Fibroblast of villous mesenchyme (primary cell): ENCODE data around the gene AGBL4. TPM values are rescaled to one million over a fixed set of nuclear protein-coding genes. Genes with fewer than 3 reads are reported as not detected.

Experiments
- DNase-seq: peaks from one replicate; pipeline ENCODE4 v3.0.0-alpha.2; 2010; ENCODE audit warnings: low read depth
- H3K4me3 ChIP-seq: 2 replicates; pipeline ENCODE4 v1.5.1; 2011; ENCODE audit warnings: low read depth, mild to moderate bottlenecking, low read length
- total RNA-seq: library from RNA; depleted of rRNA; stranded (reverse); fragments of >200 nt; gene quantifications from 2 replicates; pipeline ENCODE4 v1.2.3, GENCODE V29; 2012
- TF ChIP-seq, protein P1 (sequence below): IDR thresholded peaks from 2 replicates; pipeline ENCODE4 v1.5.1; 2012; ENCODE audit warnings: low read depth, mild to moderate bottlenecking, low read length; ENCODE audit not compliant: insufficient read depth

Gene AGBL4
- total RNA-seq, 1 donor: not detected

DNA sequence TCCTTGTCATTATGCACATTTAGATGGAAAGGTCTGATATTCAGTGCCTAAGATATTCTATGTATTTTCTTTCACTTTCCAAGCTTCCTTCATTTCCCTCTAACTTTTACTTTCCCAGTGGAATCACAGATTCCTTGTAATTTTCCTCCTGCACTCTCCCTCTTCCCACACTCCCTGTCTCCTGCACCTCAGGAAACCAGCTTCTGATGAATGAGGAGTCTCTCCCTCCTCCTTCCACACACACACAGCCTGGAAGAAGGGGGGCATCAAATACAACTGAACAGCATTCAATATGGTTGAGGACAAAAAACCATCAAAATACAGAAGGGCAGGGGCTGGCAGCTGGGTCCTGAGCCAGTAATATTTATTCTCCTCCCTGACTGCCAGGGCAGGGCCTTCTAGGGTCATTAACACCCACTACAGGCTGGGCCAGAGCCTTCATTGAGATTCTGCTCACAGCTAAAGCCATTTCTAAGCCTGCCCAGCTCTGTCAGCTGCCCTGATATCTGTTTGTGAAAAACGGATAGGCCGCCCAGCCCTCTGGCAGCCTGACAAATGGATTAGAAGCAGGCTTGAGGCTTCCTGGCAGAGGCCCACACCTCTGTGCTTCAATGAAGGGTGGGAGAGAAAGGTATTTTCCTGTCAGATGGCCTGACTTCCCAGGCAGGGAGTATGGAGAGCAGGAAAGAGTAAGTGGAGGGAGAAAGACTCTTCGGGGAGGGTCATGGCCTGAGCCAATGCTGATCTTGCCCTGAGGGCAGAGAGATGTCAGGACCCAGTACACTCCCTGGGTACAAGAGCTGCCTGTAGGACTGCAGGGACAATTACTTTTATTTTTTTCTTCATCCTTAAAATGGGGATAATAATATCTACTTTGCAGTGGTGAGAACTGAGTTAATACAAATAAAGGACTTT lies 1412.9 kb downstream of the AGBL4 start:
- no peak for DNase-seq
- H3K4me3 ChIP-seq: no peak overlapping the region
- TF ChIP-seq, protein P1, sequence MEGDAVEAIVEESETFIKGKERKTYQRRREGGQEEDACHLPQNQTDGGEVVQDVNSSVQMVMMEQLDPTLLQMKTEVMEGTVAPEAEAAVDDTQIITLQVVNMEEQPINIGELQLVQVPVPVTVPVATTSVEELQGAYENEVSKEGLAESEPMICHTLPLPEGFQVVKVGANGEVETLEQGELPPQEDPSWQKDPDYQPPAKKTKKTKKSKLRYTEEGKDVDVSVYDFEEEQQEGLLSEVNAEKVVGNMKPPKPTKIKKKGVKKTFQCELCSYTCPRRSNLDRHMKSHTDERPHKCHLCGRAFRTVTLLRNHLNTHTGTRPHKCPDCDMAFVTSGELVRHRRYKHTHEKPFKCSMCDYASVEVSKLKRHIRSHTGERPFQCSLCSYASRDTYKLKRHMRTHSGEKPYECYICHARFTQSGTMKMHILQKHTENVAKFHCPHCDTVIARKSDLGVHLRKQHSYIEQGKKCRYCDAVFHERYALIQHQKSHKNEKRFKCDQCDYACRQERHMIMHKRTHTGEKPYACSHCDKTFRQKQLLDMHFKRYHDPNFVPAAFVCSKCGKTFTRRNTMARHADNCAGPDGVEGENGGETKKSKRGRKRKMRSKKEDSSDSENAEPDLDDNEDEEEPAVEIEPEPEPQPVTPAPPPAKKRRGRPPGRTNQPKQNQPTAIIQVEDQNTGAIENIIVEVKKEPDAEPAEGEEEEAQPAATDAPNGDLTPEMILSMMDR: no peak

DNA sequence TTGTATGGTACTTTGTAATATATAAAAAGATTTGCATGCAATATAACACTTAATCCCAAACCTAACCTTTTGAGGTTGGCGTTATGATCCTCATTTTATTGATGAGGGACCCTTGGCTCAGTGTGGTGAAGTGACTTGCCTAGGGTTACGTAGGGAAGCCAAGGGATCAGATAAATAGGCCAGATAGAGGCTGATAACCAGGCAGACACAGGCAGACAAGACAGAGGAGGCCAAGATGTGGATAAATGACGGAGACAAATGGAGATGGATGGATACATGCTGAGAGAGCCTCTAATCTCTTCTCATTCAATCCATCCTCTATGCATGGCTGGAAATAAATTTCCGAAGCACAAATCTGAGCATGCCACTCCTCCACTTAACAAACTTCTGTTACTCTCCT lies 1414.9 kb downstream of the AGBL4 start:
- H3K4me3 ChIP-seq: no peak overlapping the region
- TF ChIP-seq, protein P1: no peak
- no peak for DNase-seq

DNA sequence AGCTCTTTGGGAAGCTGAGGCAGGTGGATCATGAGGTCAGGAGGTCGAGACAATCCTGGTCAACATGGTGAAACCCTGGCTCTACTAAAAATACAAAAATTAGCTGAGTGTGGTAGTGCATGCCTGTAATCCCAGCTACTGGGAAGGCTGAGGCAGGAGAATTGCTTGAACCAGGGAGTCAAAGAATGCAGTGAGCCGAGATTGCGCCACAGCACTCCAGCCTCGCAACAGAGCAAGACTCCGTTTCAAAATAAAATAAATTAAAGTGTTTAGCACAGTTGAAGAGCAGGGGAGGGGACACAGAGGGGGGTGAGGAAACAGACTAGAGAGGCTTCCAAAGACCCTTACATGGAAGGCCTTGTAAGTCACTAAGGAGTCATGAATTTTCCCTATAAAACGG lies 1420.5 kb downstream of the AGBL4 start:
- TF ChIP-seq, protein P1: no peak
- no peak overlapping the region for H3K4me3 ChIP-seq
- DNase-seq: no peak

DNA sequence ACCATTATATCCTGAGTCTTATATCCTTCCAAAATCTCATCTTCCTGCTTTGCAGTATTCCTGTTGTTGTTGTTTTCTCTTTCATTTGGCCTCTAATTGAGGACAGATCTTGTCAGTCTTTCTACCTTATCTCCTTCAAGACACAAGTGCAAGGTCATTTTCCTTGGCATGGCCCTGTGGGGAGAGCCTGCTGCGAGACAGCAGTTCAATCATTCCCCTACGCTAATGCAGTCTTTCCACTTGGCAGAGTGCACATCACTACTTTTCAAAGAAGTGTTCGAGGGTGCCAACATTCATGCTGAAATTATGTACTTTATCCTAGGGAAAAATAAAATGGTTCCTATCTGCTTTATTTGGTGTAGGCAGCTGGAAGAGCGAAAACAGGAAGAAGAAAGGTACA lies 1421.4 kb downstream of the AGBL4 start:
- H3K4me3 ChIP-seq: no peak overlapping the region
- TF ChIP-seq, protein P1: no peak
- no peak for DNase-seq

DNA sequence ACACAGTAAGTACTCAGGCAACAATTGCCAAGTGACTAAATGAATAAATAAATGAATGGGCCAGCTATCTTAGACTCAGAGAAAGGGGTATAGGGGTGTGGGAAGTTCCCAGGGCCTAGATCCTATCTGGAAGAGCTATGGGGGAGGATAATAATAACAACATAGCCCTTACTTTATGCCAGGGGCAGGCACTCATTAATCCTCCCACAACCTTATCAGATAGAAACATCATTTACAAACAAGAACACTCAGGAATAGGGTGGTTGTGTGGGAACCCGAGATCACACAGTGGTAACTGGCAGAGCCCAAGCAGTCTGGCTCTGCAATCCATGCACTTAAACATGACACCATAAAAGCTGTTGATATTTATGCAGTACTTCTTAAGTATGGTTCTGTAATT lies 1423.6 kb downstream of the AGBL4 start:
- H3K4me3 ChIP-seq: no peak overlapping the region
- no peak for DNase-seq
- TF ChIP-seq, protein P1: no peak

DNA sequence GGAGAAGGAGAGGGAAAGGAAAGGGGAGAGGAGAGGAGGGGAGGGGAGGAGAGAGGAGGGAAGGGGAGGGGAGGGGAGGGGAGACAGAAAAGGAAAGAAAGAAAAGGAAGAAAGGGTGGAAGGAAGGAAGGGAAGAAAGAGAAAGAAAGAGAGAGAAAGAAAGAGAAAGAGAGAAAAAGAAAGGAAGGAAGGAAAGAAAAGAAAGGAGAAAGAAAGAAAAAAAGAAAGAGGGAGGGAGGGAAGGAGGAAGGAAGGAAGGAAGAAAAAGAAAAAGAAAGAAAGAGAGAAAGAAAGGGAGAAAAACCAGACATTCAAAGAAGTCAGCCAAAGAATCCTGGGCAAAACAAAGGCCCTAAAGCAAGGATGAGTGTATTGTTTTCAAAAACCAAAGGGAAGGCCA lies 1426.1 kb downstream of the AGBL4 start:
- no peak for DNase-seq
- no peak overlapping the region for H3K4me3 ChIP-seq
- TF ChIP-seq, protein P1: no peak
